Naive thymus-derived CD8-positive, alpha-beta T cell (primary cell): ENCODE results near the gene TBC1D5. TPM values are rescaled to one million over a fixed set of nuclear protein-coding genes. Genes with fewer than 3 reads are reported as not detected.

Source experiments
- ATAC-seq, 2 donors: fragments of 150-1000 bp; cut with Tn5 transposase in 1 of 2; sonication (Bioruptor Pico), chemical (Tn5 transposase) in 1 of 2; 1 replicate in 1 of 2; 2 replicates in 1 of 2; pipeline ENCODE4 v1.10.0; 2021; ENCODE audit warnings: mild to moderate bottlenecking in 2 of 2, moderate library complexity in 2 of 2
- POLR2A ChIA-PET: fragments of 350-600 bp; sonication (Branson Sonifier 250); formaldehyde crosslinking; loops from one replicate; lab custom pipeline; 2021; ENCODE audit warnings: antibody characterized with exemption; lab: Charles Lee
- DNase-seq, 10 donors: peaks; one replicate each; pipeline versions ENCODE4 v3.0.0 to v3.0.0-alpha.2; 2020 to 2022
- H3K27ac Mint-ChIP-seq, 10 donors: one replicate each; pipeline ENCODE4 v1.8.0; 2020 to 2022; ENCODE audit warnings: mild to moderate bottlenecking in 10 of 10, mixed read lengths in 10 of 10, moderate library complexity in 4 of 10, inconsistent platforms in 1 of 10
- H3K27me3 Mint-ChIP-seq, 5 donors: one replicate each; pipeline ENCODE4 v1.8.0; 2021 to 2022; ENCODE audit warnings: mixed read lengths in 5 of 5
- H3K36me3 Mint-ChIP-seq, 3 donors: one replicate each; pipeline ENCODE4 v1.8.0; 2020 to 2022; ENCODE audit warnings: mixed read lengths in 3 of 3, mild to moderate bottlenecking in 2 of 3, inconsistent platforms in 1 of 3
- H3K4me1 Mint-ChIP-seq, 4 donors: one replicate each; pipeline ENCODE4 v1.8.0; 2021 to 2022; ENCODE audit warnings: mixed read lengths in 4 of 4
- H3K4me3 Mint-ChIP-seq, 10 donors: one replicate each; pipeline ENCODE4 v1.8.0; 2020 to 2022; ENCODE audit warnings: mild to moderate bottlenecking in 10 of 10, mixed read lengths in 10 of 10, moderate library complexity in 6 of 10, inconsistent platforms in 1 of 10
- H3K9me3 Mint-ChIP-seq, 9 donors: one replicate each; pipeline ENCODE4 v1.8.0; 2020 to 2022; ENCODE audit warnings: mixed read lengths in 9 of 9, mild to moderate bottlenecking in 3 of 9, inconsistent platforms in 1 of 9, moderate library complexity in 1 of 9
- polyA plus RNA-seq, 3 donors: library from polyadenylated mRNA; unstranded; fragments of 300-500 nt; fragmentation: Illumina TruSeq; gene quantifications; one replicate each; pipeline ENCODE4 v1.2.3, GENCODE V29; 2021
- total RNA-seq, 8 experiments: library from RNA in 2 of 8; stranded (reverse) in 2 of 8; gene quantifications; one replicate each; pipeline ENCODE4 v1.2.3 and lab custom pipeline; 2021 to 2026

The TBC1D5 gene
- total and polyA plus RNA-seq, 5 experiments from 2014 or later = 21.8 to 34.7 (median 27.2) TPM

DNA sequence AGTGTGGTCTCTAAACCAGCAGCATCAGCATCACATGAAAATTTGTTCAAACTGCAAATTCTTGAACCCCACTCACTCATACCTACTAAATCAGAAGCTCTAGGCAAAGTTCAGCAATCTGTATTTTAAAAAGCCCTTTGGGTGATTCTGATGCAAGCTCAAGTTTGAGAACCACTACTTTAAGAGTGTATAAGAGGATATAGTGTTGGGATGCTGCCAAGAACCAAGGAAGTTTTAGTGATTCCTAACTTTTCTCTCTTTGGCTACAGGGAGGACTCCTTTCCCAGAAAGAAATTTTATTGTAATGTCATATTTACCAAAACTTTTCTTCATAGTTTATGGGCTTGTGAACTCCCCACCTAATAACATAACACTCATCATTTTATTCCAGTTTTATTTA lies 422.2 kb downstream of the TBC1D5 start:
- Mint-ChIP-seq H3K4me1 (peaks cover 4 to 32% (median 22%) of the 10 kb centered on the region in 4 donors), H3K36me3 (peaks cover 0 to 14% (median under 1%) of the 10 kb centered on the region in 3 donors), H3K4me3 (no peak overlapping the region), H3K9me3 (no peaks in the 10 kb centered on the region), H3K27me3 (no peaks in the 10 kb centered on the region), H3K27ac (no peak overlapping the region)
- POLR2A ChIA-PET = no interaction called here
- DNase-seq = no peak
- ATAC-seq = no peak

DNA sequence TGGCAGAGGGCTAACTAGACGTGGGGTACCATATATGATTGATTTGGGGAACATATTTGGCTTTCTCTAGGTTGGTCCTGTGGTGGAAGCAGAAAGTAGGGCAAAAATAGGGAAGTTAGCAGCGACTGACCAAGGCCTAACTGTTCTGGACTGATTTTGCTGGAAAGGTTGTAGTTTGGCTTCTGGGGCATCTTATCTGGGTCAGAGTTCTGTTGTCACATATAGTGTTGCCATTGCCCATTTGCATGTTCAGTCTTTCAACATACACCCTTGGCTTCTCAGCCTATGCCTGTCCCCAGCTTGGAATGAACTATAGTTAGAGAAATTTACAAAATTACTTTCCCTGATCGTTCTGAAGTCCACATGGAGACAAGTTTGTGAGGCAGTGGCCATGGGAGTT lies 426.5 kb downstream of the TBC1D5 start:
- H3K9me3 Mint-ChIP-seq = no peaks in the 10 kb centered on the region
- H3K4me3 Mint-ChIP-seq = no peak overlapping the region
- POLR2A ChIA-PET = interaction anchor here (0.6 kb wide), 1 partner anchor 31 kb away, joined by 3 read pairs; no protein-coding TSS in a partner anchor
- H3K27me3 Mint-ChIP-seq = no peaks in the 10 kb centered on the region
- ATAC-seq (no peak), DNase-seq (no peak)
- H3K27ac Mint-ChIP-seq = no peak overlapping the region
- no peaks in the 10 kb centered on the region for H3K4me1 Mint-ChIP-seq
- H3K36me3 Mint-ChIP-seq = peaks cover 0 to 18% (median 0%) of the 10 kb centered on the region in 3 donors

DNA sequence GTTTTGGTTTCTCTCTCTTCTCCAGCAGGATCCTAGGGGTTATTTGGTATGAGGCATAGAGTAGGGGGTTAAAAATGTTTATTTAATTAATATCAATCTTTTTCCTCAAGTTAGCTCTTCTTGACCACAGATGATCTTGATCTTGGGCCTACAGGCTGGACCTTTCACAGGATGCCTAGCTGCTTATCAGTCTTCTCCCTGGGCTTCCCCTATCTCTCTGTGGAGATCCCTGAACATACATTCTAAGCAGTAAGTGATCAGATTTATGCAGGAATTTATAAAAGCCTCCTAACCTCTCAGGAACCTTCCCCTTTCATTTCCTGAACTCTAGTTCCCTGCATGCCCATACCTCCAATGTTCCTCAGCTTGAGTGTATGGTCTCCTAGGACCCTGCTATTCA lies 428.3 kb downstream of the TBC1D5 start:
- Mint-ChIP-seq H3K27ac (no peak overlapping the region), H3K36me3 (peaks cover 0 to 12% (median 0%) of the 10 kb centered on the region in 3 donors), H3K9me3 (no peaks in the 10 kb centered on the region), H3K4me1 (peaks cover 0 to 5% (median 0%) of the 10 kb centered on the region in 4 donors), H3K4me3 (no peak overlapping the region), H3K27me3 (no peaks in the 10 kb centered on the region)
- POLR2A ChIA-PET = no interaction called here
- DNase-seq (no peak), ATAC-seq (no peak)

DNA sequence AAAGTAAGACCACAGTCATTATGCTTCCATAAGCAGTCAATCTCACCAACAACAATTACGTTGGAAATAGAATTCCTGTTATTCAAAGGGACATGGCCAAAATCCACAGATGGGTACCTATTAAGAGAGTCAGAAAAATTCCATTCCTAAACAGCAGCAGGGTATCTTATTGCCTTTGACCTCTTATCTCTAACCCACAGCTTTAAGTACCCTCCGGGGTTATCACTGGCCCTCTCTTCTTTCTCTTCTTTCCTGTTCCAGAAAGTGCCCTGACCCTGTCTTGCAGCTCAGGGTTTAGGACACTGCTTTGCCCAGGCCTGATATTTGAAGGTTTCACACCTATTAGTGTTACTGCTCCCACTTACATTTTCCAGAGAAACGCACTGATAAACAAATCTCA lies 428.7 kb downstream of the TBC1D5 start:
- Mint-ChIP-seq H3K4me1 (peaks cover 0 to 5% (median 0%) of the 10 kb centered on the region in 4 donors), H3K27me3 (no peaks in the 10 kb centered on the region), H3K27ac (no peak overlapping the region), H3K9me3 (no peaks in the 10 kb centered on the region), H3K4me3 (no peak overlapping the region), H3K36me3 (peaks cover 0 to 7% (median 0%) of the 10 kb centered on the region in 3 donors)
- ATAC-seq (no peak), DNase-seq (no peak)
- POLR2A ChIA-PET = no interaction called here

DNA sequence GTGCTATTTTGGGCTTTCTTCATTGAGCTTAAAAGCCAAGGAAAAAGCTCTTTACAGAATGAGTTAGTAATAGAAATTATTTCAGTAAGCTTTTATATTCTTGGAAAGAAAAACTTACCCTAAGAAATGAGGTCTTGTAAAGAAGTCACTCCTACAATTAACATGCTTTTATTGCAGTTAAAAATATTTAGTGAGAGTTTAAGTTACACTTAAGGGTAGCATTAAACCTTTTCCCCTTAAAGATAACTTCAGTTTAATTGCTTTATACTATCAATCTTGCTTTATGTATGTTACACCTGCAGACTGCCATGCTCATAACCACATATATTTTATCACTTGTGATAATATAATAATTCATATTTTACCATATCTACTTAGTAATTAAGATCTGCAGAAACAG lies 431.4 kb downstream of the TBC1D5 start:
- H3K27ac Mint-ChIP-seq = no peak overlapping the region
- no peaks in the 10 kb centered on the region for H3K27me3 Mint-ChIP-seq
- no peaks in the 10 kb centered on the region for H3K9me3 Mint-ChIP-seq
- peaks cover 0 to 7% (median 4%) of the 10 kb centered on the region in 3 donors for H3K36me3 Mint-ChIP-seq
- peaks cover 0 to 5% (median 0%) of the 10 kb centered on the region in 4 donors for H3K4me1 Mint-ChIP-seq
- DNase-seq = no peak
- no peak overlapping the region for H3K4me3 Mint-ChIP-seq
- POLR2A ChIA-PET = no interaction called here
- ATAC-seq = no peak

DNA sequence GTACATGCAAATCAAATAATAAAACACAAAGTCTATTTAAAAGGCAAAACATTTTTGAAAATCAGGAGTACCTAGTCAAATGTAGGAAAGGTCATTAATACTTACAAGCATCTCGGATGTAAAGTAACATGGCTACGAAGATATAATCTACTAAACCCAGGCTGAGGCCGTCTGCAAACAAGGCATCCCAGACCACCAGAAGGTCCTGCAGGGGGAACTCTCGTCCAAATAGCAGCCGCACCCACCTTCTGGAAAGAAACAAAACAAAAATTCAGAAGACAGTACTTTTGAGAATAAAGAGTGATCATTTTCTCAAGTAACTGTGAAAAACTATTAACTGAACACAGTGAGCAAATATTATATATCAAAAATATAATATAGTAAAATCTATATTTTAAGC lies 434.5 kb downstream of the TBC1D5 start:
- ATAC-seq = no peak
- no peak overlapping the region for H3K27ac Mint-ChIP-seq
- H3K9me3 Mint-ChIP-seq = no peaks in the 10 kb centered on the region
- peaks cover 0 to 7% (median 2%) of the 10 kb centered on the region in 3 donors for H3K36me3 Mint-ChIP-seq
- peaks cover 0 to 9% (median 0%) of the 10 kb centered on the region in 4 donors for H3K4me1 Mint-ChIP-seq
- H3K4me3 Mint-ChIP-seq = no peak overlapping the region
- no peak for DNase-seq
- POLR2A ChIA-PET = no interaction called here
- H3K27me3 Mint-ChIP-seq = no peaks in the 10 kb centered on the region

DNA sequence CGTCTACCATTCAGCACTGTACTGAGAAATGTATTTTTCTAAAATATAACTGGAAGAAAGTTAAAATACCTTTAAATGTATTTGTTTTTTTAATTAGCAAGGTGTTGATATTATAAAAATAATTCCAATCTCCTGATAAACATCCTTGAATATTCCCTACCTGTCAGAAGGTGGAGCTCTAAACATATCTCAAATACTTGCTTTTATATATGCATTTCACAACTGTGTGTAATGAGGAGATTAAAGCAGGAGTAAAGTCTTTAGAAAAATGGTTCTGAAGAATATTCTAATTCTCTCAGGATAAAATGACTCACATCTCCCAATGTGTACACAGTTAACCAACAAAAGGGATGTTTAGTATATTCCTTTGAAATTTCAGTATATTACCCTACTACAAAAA lies 434.9 kb downstream of the TBC1D5 start:
- DNase-seq (no peak), ATAC-seq (no peak)
- H3K4me1 Mint-ChIP-seq = peaks cover 0 to 9% (median 0%) of the 10 kb centered on the region in 4 donors
- POLR2A ChIA-PET = no interaction called here
- peaks cover 0 to 7% (median 2%) of the 10 kb centered on the region in 3 donors for H3K36me3 Mint-ChIP-seq
- no peak overlapping the region for H3K4me3 Mint-ChIP-seq
- H3K27me3 Mint-ChIP-seq = no peaks in the 10 kb centered on the region
- no peaks in the 10 kb centered on the region for H3K9me3 Mint-ChIP-seq
- H3K27ac Mint-ChIP-seq = no peak overlapping the region

DNA sequence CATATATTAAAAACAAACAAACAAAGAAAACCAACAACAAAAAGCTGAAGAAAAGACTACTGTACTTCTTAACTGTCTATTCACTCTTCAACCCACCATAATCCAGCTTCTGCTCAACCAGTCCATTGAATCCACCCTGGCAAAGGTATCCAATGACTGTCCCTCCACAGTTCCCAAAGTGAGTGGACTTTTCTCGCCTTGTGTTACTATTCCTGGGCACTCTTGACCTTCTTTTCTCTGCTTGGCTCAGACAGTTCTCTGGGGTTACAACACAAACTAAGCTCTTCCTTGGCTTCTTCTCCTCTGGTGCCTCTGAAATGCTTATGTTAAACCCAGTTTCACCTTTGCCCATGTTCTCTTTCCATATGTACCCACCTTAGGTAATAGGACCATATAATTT lies 437.5 kb downstream of the TBC1D5 start:
- POLR2A ChIA-PET = no interaction called here
- Mint-ChIP-seq H3K4me3 (no peak overlapping the region), H3K27ac (no peak overlapping the region), H3K36me3 (peaks cover 0 to 7% (median 0%) of the 10 kb centered on the region in 3 donors), H3K4me1 (peaks cover 7 to 9% (median 8%) of the 10 kb centered on the region in 4 donors), H3K27me3 (no peaks in the 10 kb centered on the region), H3K9me3 (no peaks in the 10 kb centered on the region)
- DNase-seq (no peak), ATAC-seq (no peak)

DNA sequence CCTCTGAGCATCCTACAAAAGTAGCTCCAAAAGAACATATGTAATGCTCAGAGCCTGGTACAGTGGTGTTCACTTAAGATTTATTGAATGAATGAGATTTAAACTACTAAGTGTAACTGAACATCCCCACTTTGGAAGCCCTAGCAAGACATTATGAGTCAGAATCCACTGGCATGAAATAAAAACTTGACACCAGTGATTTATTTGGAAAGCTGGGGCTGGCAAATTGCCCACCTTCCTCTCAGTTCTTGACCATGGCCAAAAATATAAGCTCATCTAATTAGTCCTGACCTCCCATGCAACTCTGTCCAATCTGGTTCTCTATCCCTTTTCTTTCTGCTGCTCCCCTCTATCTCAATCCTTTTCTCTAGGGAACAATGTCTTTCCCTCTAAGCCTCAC lies 439.7 kb downstream of the TBC1D5 start:
- ATAC-seq (no peak), DNase-seq (no peak)
- Mint-ChIP-seq H3K27ac (no peak overlapping the region), H3K9me3 (no peaks in the 10 kb centered on the region), H3K36me3 (peaks cover 0 to 8% (median 3%) of the 10 kb centered on the region in 3 donors), H3K27me3 (no peaks in the 10 kb centered on the region), H3K4me1 (peaks cover 7 to 11% (median 8%) of the 10 kb centered on the region in 4 donors), H3K4me3 (no peak overlapping the region)
- POLR2A ChIA-PET = no interaction called here

DNA sequence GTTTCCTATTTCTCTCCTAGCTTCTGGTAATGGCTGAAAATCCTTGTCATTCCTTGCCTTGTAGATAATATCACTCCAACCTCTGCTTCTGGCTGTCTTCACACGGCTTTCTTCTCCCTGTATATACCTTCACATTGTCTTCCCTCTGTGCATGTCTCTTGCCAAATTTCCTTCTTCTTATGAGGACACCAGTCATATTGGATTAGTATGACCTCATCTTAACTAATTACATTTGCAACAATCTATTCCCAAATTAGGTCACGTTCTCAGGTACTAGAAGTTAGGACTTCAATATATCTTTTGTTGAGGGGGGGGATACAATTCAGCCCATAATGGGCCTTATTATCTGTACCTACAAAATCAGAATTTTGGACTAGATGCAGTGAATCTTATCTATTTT lies 440.3 kb downstream of the TBC1D5 start:
- DNase-seq (no peak), ATAC-seq (no peak)
- peaks cover 7 to 11% (median 8%) of the 10 kb centered on the region in 4 donors for H3K4me1 Mint-ChIP-seq
- POLR2A ChIA-PET = no interaction called here
- no peak overlapping the region for H3K27ac Mint-ChIP-seq
- H3K4me3 Mint-ChIP-seq = no peak overlapping the region
- no peaks in the 10 kb centered on the region for H3K27me3 Mint-ChIP-seq
- no peaks in the 10 kb centered on the region for H3K9me3 Mint-ChIP-seq
- peaks cover 0 to 6% (median 6%) of the 10 kb centered on the region in 3 donors for H3K36me3 Mint-ChIP-seq

DNA sequence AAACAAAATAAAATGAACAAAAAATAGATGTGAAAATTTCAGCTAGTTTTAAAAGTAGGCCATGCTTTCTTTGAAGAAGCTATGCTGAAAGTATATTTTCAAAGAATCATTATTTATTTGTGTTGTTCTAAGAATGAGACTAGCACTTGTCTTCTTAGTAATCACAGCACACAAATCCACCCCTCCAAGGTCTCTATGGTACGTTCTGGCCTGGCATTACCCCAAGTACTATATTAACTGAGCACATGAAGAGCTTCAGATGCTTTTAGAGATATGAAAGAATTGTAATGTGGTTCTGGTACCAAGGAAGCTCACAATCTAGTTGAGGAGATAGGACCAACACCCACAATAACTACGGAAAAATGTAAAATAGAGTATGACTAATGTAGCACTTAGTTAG lies 441.2 kb downstream of the TBC1D5 start:
- ATAC-seq (no peak), DNase-seq (no peak)
- peaks cover 7 to 11% (median 8%) of the 10 kb centered on the region in 4 donors for H3K4me1 Mint-ChIP-seq

DNA sequence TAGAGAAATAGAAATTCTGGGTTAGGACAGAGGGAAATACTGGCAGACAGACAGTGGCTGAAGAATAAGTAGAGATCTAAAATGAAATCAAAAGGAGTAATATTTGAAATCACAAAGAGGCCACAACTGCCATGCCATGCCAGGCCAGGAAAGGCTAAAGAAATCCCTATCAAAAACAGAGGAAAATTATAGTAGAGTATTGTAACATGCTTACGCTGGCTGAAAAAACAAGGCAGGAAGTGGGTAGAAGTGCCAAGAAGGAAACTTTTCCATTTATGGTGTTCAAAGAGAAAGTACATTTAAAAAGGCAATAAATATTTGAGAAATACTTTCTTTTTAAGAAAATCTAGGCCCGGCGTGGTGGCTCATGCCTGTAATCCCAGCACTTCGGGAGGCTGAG lies 442.0 kb downstream of the TBC1D5 start:
- H3K36me3 Mint-ChIP-seq = peaks cover 0 to 11% (median 6%) of the 10 kb centered on the region in 3 donors
- no peaks in the 10 kb centered on the region for H3K27me3 Mint-ChIP-seq

More for the DNA sequence above, 441.2 kb downstream of the TBC1D5 start:
- Mint-ChIP-seq H3K9me3 (no peaks in the 10 kb centered on the region), H3K36me3 (peaks cover 0 to 11% (median 6%) of the 10 kb centered on the region in 3 donors), H3K27ac (no peak overlapping the region), H3K27me3 (no peaks in the 10 kb centered on the region), H3K4me3 (no peak overlapping the region)
- POLR2A ChIA-PET = no interaction called here

DNA sequence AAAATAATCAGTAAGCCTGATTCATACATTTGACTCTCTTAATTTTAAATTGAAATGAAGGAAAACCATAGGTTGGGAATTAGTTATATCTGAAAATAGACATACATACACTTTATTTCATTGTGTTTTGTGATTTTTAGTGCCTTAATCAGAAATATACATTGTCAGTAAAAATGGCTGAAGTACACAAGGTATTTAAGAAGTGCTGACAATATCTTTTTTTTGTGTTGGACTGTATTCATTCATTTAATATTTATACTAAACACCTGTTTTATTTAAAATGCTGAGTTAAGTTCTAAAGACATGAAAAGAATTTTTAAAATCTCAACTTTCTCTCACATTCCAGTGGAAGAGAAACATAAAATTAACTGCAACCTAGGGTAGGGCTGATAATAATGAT lies 444.4 kb downstream of the TBC1D5 start:
- H3K27me3 Mint-ChIP-seq = no peaks in the 10 kb centered on the region

More for the DNA sequence above, 442.0 kb downstream of the TBC1D5 start:
- POLR2A ChIA-PET = no interaction called here
- no peaks in the 10 kb centered on the region for H3K9me3 Mint-ChIP-seq
- no peak for ATAC-seq
- peak overlapping the region in 7 of 10 donors; percentile 26 to 77 (median 60) for H3K27ac Mint-ChIP-seq
- H3K4me1 Mint-ChIP-seq = peaks cover 7 to 11% (median 8%) of the 10 kb centered on the region in 4 donors
- H3K4me3 Mint-ChIP-seq = peak overlapping the region; percentile 35 to 83 (median 50)
- peak in 3 of 10 donors; percentile 13 to 35 (median 17) for DNase-seq

DNA sequence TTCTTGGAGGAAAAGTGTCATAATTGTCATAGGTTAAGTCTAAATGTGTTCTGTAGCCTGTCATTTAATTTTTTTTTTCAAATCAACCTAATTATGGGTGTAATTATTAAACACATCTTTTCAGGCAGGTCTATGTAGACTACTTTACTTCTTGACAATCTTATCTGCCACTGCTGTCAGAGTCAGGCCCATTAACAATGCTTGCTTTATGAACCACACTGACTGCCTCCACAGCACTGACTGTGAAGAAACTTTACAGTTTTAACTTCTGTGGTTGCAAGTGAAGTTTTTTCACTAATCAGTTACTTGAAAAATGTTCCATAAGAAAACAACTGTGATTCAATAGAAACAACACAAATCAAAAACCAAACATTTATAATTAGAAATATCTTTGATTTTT lies 449.9 kb downstream of the TBC1D5 start:
- POLR2A ChIA-PET = no interaction called here
- no peak overlapping the region for H3K27ac Mint-ChIP-seq
- ATAC-seq (no peak), DNase-seq (no peak)
- H3K9me3 Mint-ChIP-seq = no peaks in the 10 kb centered on the region
- H3K4me3 Mint-ChIP-seq = no peak overlapping the region
- no peaks in the 10 kb centered on the region for H3K27me3 Mint-ChIP-seq
- peaks cover 4 to 32% (median 24%) of the 10 kb centered on the region in 3 donors for H3K36me3 Mint-ChIP-seq
- peaks cover 0 to 3% (median 0%) of the 10 kb centered on the region in 4 donors for H3K4me1 Mint-ChIP-seq

More for the DNA sequence above, 444.4 kb downstream of the TBC1D5 start:
- DNase-seq = no peak
- ATAC-seq = no peak
- H3K27ac Mint-ChIP-seq = no peak overlapping the region
- no peaks in the 10 kb centered on the region for H3K9me3 Mint-ChIP-seq
- peaks cover 6 to 11% (median 8%) of the 10 kb centered on the region in 4 donors for H3K4me1 Mint-ChIP-seq
- H3K36me3 Mint-ChIP-seq = peaks cover 0 to 11% (median 6%) of the 10 kb centered on the region in 3 donors
- no peak overlapping the region for H3K4me3 Mint-ChIP-seq
- POLR2A ChIA-PET = no interaction called here
